IPS-18c (cell line): Measurements from ENCODE around the gene FAM83E.

ENCODE experiments used
- H3K4me3 ChIP-seq: 2 replicates; pipeline ENCODE4 v1.7.0; 2013; ENCODE audit warnings: low read depth, mild to moderate bottlenecking, low read length, moderate library complexity; ENCODE audit not compliant: insufficient read depth
- H3K9me3 ChIP-seq: one replicate; pipeline ENCODE4 v1.6.1; 2013; ENCODE audit warnings: mild to moderate bottlenecking, low read length, moderate library complexity; ENCODE audit not compliant: control insufficient read depth, insufficient read depth

Gene FAM83E

DNA sequence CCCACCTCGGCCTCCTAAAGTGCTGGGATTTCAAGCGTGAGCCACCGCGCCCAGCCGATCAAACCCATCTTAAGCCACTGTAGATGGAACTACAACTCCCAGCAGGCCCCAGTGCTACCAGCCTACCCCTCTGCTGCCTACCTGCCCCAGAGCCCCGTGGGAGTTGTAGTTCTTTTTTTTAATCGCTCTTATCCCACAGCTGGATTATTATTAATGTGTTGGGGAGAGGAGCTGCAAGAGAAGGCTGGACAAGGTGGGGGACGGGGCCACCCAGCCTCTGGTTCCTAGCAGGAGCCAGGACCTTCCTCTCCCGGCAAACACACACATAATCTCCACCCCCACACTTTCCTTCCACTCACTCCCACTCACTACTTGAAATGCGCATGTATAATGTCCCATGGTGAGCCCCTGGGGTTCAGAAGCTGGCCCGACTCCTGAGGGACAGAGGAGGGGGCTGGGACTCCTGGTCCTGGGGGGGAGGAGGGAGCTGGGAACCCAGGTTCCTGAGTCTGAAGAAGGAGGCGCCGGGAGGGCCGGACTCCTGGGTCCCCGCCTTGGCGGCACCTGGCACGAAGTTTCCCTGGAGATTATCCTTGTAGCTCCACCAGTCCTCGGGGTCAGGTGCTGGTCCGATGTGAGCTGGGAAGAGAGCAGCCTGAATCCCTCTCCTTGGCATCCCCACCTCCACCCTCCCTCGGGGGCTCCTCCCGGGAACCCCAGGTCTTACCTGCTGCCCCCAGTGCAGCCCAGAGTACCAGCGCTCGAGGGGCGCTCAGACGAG lies 30.2 kb upstream of the FAM83E start:
- Histone ChIP-seq H3K9me3 (no peaks in the 10 kb centered on the region), H3K4me3 (peak overlapping the region; percentile 84)

DNA sequence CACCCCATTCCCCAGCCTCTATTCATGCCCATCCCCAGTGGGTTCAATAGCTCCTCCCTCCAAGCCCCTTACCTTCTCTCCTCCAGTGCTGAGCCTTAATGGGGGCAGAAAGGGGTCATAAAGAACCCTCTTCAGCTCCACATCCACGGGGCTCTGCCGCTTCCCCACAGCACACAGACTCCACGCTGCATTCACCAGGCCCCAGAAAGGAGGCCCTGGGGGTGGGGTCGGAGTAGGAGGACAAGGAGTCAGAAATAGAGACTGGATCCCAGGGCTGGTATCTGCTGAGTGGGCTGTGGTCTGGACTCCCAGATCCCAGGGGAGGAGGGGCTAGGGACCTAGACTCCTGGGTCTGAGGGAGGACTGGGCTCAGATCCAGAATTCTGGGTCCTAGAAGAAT lies 29.5 kb upstream of the FAM83E start:
- H3K9me3 ChIP-seq = no peaks in the 10 kb centered on the region

DNA sequence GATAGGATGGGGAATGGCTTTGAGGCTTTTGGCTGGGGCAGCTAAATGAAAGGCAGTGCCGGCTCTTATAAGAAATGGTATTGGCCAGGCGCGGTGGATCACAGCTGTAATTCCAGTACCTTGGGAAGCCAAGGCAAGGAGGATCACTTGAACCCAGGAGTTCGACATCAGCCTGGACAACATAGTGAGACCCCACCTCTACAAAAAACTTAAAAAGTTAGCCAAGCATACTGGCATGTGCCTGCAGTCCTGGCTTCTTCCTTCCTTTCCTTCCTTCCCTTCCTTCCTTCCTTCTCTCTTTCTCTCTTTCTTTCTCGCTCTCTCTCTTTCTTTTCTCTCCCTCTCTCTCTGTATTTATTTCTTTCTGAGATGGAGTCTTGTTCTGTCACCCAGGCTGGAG lies 28.0 kb upstream of the FAM83E start:
- Histone ChIP-seq H3K9me3 (no peaks in the 10 kb centered on the region), H3K4me3 (no peak overlapping the region)

More for the DNA sequence above, 29.5 kb upstream of the FAM83E start:
- peak overlapping the region; percentile 84 for H3K4me3 ChIP-seq

DNA sequence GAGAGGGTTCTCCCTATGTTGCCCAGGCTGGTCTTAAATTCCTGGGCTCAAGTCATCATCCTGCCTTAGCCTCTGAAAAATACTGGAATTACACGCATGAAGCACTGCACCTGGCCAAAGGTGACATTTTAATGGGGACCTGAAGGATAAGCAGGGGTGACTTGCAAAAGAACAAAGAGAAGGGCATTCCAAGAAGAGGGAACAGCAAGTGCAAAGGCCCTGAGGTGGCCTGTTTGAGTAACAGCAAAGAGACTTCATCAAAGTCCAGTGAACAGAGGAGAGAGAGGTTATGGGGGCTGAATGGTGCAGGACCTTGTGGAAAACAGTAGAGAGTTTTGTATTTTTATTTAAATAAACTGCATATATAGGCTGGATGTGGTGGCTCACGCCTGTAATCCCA lies 27.0 kb upstream of the FAM83E start:
- Histone ChIP-seq H3K9me3 (no peaks in the 10 kb centered on the region), H3K4me3 (no peak overlapping the region)

DNA sequence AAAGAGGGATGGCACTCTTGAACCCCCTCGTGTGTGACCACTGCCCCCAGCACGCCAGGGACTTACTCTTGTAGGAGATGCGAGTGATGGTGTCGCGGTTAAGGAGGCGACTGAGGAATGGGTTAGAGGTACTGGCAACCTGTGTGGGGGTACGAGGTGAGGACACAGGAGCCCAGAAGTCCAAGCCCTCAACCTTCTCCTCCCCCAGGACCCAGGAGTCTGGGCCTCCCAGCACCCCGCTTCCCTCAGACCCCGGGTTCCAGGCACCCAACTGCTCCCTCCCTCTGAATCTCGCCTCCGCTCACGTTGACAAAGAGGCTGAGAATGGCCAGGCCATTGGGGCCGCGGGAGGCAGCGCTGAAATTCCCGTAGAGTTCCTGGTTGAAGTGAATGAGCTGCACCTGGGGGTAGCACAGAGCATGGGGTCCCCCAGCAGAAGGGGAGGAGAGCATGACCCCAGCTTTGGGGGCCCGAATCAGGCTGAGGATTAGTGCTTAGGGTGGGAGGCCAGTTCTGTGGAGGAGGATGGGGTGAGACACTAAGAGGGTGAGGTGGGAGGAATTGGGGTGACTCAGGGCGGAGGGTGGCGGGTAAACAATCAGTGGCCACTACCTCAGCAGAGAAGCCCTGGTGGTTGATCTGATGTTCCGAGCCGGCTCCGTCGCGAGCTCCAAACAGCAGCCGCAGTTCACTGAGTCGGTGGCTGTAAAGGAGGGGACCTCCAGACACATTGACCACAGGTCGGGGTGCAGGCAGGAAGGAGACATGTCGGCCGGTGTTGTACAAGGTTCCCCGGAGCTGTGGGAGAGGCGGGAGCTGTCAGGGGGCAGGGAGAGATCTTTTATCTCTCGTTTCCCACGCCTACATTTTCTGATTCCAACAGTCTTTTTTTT lies 24.9 kb upstream of the FAM83E start:
- Histone ChIP-seq H3K4me3 (no peak overlapping the region), H3K9me3 (no peaks in the 10 kb centered on the region)

DNA sequence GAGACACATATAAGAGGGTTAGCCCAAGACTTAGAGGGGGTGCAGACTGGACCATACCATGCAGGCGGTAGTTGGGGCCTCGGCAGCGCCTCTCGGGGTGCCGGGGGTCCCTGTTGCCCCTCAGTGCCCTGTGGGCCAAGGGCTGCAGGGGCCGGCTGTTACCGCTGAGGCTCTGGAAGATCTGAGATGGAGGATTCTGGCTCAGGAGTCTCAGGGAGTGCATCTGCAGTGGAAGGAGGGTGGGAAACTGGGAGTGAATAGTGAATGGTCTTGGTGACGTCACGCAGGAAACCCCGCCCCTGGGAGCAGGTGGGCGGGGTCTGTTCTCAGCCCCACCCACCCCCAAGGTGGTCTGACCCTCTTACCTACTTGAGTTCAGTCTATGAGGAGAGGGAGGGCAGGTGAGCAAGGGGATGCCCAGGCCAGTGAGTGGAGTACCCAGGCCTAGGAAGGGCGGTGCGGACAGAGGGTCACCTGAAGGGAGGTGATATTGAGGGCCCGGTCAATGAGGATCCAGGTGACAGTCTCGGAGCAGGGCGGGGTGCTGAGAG lies 24.0 kb upstream of the FAM83E start:
- Histone ChIP-seq H3K4me3 (peak overlapping the region; percentile 48; the same call in 1 of the 2 replicates), H3K9me3 (no peaks in the 10 kb centered on the region)

DNA sequence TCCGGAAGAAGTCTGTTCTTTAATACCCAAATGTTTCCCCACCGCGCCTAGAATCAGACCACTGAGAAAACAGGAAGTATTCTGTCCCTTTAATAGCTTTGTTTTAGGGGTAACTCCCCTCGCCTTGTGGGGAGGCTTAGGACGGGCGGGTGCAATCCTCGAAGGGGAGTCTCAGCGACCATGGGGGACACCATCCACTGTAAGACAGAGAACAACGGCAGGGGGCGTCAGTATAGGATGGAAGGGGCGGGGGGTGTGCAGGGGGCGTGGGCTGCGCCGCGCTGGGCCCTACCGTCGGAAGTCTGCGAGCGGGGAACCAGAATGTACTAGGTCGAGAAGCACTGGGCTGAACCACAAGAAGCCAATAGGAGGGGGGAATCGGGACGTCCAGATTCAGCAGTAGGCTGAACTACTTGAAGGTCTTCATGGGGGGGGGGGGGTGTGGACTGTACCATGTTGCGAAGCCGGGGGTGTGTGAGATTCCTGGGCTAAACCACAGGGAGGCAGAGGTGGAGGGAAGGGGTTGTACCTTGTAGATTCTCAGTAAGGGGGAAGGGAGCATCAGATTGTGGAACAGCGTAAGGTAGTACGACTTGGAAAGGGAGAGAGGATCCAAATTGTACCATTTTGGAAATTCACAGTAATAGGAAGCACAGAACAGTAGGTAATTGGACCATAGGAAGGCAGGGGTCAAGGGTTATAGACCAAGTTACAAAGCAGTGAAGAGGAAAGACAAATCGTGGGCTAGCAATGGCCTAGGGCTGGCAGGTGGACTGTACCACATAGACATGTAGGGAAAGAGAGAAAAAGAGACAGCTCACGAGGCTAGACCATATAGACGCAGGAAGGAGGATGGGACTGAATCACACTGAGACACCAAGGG lies 23.3 kb upstream of the FAM83E start:
- Histone ChIP-seq H3K4me3 (peak overlapping the region; percentile 55), H3K9me3 (no peaks in the 10 kb centered on the region)

DNA sequence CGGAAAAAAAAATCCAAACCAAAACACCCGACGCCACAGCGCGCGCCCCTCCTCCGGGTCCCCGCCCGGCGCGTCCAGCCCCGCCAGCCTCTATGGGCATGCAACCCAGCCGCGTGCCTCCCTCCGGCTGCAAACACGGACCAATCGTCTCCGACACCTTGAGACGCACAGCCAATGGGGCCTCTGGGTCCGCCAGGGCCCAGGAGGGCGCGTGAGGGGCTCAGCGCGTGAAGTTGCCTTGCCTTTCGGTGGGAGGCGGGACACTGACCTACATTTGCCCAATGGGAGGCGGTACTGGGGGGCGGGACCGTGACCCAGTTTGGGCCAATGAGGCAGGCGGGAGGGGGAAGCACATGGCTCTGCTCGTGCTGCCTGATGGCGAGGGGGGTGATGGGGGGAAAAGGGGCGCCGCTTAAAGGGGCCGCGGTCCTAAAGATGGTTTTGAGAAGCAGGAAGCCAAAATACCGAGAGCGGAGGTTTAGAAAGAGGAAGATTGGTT lies 22.6 kb upstream of the FAM83E start:
- H3K4me3 ChIP-seq = peak overlapping the region; percentile 85
- H3K9me3 ChIP-seq = no peaks in the 10 kb centered on the region

DNA sequence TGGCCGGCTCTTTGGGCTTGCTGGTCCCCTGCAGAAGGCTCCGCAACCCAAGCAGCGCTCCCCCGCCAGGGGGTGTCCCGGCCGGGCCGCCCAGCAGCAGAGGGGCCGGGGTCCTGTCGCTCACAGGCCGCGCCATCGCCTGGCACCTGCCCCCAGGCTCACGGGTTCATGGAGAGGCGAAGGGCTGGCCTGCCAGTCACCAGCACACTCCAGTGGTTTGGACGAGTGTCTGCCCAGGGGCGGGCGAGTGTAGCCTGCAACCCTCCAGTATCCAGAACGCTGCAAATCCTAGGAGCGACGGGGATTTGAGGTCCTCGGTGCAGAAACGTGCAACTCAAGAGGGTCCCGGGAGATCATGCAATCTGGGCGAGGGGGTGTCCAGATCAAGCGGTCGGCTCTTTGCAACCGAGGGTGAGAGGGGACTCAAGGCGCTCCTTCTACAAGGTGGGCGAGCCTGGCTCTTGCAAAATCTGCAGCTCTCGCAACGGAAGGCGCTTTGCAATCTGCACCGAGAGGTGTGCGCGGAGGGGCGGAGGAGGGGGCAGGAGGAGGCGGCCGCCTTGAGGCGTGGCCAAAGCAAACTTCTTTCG lies 22.1 kb upstream of the FAM83E start, which contains the start of gene DBP:
Gene DBP, minus strand, starts transcription at position 521 of the 590 bp plus-strand sequence. Its CDS starts 385 bp downstream, at position 136.
- Histone ChIP-seq H3K9me3 (no peaks in the 10 kb centered on the region), H3K4me3 (peak within 1 kb of the TSS; percentile 85)

DNA sequence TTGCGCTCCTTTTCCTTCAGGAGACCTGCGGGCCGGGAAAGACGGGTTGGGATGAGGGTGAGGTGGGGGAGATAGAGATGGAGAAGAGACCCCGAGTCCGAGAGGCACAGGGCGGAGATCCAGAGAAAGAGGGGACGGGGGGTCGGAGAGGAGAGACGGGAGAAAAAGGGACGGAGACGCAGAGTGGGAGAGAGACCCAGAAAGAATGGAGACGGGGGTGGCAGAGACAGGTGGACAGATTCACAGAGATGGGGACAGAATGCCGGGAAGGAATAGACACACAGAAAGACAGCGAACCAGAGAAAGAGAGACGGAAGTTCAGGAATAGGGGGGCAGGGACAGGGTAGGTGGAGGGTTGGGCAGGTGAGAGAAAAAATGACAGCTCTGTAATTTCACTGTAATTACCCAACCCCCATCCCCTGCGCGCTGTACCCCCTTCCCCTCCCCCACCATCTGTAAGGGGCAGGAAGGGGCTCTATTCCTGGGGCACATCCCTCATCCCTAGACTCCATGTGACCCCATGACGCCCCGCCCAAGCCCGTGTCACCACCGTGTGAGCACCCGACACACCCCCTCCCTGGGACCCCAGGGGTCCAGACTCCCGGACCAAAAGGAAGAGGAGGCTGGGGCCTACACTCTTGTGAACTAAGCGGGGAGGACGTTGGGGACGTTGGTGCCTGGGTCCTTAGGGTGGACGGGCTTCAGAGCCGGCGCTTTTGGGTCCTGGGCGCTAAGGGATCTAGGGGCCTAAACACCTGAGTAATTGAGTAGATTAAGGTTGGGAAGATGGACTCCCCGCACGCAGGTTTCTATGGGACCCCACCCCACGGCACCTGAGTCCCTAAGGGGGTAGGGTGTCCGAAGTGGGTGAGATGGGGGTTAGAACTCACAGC lies 21.3 kb upstream of the FAM83E start:
- peak overlapping the region; percentile 85 for H3K4me3 ChIP-seq
- H3K9me3 ChIP-seq = no peaks in the 10 kb centered on the region

DNA sequence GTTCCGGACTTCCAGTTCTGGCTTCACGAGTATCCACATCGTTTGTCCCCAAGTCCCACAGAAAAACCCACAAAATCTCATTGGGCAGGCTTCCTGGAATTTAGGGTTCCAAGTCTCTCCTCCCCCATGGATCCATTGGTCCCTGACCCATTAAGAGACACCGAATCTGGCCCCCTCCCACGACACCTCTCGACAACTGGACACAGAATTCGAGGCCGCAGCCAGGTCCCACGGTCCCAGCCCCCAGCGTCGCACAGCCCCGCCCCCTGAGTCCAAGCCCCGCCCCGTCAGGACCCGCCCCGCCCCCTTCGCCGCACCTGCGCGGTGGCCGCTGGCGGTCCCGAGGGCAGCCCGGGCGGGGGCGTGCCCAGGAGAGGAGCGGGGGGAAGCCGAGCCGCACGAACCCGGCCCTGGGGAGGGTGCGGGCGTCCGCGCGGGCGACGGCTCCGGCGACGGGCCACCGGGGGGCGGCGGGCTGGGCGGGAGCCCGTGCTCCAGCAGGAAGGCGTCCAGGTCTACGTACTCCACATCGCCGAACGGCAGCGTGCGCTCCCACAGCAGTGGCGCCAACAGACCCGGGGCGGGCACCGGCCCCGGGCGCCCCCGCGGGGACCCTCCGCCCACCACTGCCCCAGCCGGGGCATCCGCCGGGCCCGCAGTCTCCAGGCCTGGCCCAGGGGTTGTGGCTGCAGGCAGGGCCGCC lies 20.5 kb upstream of the FAM83E start:
- no peaks in the 10 kb centered on the region for H3K9me3 ChIP-seq

DNA sequence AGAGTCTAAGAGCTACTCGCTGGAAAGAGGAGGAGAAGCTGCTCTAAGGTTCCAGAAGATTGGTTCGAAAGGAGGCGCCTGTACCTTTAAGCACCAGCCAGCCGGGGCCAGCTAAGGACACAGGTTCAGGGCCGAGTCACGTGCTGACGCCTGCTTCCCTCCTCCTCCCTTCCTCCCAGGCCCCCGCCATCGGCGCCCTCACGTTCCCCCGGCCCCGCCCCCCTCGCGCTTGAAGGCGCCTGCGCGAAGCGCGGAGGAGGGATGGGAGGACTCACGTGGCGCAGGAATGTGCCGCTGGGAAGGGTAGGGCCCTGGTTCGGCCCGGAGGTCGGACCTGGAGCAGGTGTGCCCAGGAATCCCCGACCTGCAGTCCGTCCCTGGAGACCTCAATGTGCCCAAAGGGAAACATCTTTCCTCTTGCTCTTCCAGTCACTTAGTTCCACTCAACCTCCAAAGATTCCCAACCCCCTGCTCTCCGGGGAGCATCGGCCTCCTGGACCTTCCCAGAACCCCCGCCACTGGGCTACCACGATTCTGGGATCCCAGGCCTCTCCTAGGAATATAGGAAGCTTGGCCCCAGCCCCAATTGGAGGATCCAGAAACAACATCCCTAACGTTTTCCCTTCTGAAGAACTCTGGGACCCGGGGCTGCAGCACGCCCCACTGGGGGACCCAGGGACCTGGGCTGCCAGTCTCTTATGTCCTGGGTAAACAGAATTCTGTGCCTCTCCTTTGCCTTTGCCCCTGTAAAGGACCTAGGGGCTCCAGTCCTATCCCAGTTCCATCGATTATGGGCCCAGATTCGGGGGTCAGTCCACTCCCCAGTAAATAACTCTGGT lies 19.8 kb upstream of the FAM83E start:
- Histone ChIP-seq H3K4me3 (peak overlapping the region; percentile 42), H3K9me3 (no peaks in the 10 kb centered on the region)

More for the DNA sequence above, 20.5 kb upstream of the FAM83E start:
- peak overlapping the region; percentile 85 for H3K4me3 ChIP-seq

DNA sequence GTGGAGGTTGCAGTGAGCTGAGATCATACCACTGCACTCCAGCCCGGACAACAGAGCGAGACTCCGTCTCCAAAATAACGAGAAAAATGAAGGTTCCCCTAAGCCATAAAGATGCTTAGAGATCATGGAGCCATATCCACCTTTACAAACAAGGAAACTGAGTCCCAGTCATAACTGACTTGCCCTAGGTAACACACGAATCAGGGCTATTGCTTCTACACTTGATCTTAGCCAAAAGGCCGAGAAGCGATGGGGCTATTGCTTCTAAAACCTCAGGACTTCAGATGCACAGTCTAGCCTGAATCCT lies 19.1 kb upstream of the FAM83E start:
- Histone ChIP-seq H3K4me3 (no peak overlapping the region), H3K9me3 (no peaks in the 10 kb centered on the region)
